GM12801 (cell line): ENCODE measurements around the gene CELF4.

ENCODE experiments used
- CTCF ChIP-seq: IDR thresholded peaks from one replicate; pipeline ENCODE4 v1.5.1; 2011; ENCODE audit warnings: control low read depth; ENCODE audit not compliant: insufficient read length; ENCODE audit errors: extremely low read depth

Gene CELF4

DNA sequence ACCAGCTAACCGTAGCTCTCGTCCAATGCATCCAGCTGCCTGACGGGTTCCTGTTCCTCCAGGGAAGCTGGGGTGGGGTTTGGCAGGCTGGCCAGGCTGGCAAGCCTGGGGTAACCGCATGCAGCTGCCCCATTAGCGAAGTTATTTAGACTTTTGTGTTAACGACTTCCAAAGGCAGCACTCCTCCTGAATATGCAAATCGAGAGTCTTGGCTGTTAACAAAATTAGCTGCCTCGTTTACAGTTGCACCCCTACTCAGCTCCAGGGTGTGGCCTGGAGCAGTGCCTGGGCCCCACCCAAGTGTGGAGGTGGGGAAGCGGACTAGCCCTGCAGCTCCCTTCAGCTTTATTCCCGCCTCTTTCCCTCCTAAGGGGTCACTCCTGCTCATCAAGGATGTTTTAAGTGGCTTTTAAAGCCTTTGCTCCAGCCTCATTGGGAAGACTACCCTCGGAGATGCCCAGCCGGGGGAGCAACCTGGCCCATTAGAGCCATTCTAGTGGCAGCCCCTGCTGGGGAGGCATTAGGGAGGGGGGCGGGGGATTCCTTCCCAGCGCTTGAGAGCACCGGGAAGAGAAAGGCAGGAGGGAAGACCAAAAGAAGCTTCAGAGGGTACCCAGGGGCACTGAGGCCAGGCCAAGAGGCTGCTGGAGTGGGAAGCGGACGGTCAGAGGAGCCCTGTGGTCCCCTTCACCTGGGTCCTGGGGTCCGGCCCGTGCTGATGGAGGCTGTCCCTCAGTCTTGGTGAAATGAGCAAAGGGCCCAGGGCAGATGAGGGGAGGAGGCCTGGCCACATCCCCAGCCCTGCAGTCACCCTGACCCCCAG is 204.1 kb downstream of the CELF4 start:
- no peak for TF ChIP-seq CTCF

GRCh38 chr18:37355772-37356171 is 209.8 kb downstream of the CELF4 start:
- TF ChIP-seq CTCF = no peak

DNA sequence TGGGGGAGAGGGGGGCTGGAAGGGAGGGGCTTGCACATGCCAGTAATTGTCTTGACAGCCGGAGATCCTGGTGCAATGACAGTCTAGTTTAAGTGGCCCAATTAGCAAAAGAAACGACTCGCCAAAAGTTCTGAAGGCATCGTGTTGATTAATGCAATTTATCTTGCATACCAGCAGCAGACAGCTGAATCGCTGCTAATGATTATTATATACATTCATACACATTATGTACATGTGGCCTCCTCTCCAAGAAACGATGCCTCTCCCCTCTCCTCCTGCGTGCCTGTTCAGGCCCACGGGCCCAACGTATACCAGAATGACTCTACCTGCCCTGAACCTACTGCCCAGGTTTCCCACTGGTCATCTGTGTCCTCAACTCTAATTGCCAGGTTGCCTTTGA is 214.5 kb downstream of the CELF4 start:
- TF ChIP-seq CTCF = no peak

- TF ChIP-seq CTCF = no peak
These were observed 216.9 kb downstream of the CELF4 start for GRCh38 chr18:37348729-37349128.

DNA sequence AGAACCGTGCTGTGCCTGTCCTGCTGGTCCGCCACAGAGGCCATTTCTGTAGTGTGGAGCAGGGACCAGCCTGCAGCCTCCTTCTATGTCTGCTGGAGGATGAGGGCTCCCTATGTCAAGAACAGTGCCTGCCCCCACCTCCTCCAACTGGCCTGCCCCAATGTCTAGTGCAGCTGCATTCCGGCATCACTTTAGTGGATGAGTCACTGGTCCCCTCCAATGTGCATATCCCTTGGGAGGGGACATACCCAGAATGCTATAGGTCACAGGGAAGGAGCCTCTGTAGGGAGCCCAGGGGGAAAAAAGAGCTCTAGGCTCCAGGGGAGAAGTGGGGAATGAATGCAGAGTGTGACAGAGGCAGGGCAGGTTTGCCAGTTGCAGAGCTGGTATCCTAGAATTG is 219.6 kb downstream of the CELF4 start:
- no peak for TF ChIP-seq CTCF

GRCh38 chr18:37343542-37343851 is 222.1 kb downstream of the CELF4 start:
- no peak for TF ChIP-seq CTCF

GRCh38 chr18:37341473-37342086 is 224.0 kb downstream of the CELF4 start:
- no peak for TF ChIP-seq CTCF
